ENCODE data around the gene DSCAM.

DNA sequence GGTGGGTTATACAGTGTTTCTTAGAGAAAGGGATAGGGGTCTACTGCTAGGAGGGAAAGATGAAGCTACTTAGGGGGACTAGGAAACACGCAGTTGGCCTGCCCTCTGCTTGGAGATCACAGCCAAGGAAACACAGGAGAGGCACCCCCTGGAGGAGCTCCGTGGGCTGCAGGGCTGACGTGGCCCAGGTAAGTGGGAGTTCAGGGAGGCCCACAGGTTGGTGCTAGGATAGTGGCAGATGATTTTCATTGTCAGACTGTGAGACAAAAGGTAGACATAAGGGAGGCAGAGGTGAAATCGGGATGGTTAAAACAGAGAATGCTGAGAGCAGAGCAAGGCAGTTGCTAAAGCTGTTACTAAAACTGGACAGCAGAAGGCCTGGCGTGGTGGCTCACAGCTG, 463.0 kb downstream of the DSCAM start:
- TF ChIP-seq, protein P1, sequence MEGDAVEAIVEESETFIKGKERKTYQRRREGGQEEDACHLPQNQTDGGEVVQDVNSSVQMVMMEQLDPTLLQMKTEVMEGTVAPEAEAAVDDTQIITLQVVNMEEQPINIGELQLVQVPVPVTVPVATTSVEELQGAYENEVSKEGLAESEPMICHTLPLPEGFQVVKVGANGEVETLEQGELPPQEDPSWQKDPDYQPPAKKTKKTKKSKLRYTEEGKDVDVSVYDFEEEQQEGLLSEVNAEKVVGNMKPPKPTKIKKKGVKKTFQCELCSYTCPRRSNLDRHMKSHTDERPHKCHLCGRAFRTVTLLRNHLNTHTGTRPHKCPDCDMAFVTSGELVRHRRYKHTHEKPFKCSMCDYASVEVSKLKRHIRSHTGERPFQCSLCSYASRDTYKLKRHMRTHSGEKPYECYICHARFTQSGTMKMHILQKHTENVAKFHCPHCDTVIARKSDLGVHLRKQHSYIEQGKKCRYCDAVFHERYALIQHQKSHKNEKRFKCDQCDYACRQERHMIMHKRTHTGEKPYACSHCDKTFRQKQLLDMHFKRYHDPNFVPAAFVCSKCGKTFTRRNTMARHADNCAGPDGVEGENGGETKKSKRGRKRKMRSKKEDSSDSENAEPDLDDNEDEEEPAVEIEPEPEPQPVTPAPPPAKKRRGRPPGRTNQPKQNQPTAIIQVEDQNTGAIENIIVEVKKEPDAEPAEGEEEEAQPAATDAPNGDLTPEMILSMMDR (IDR thresholded peaks at IDR 0.05) = no peak
- no peak for TF ChIP-seq POLR2AphosphoS5 (IDR thresholded peaks at IDR 0.05)
- no peak for TF ChIP-seq POLR2A (IDR thresholded peaks at IDR 0.05)

Measured in gastroesophageal sphincter (tissue), 3 donors.